Loucy (cell line): ENCODE data around the gene TENT5A.

Source experiments
- H2AFZ ChIP-seq: fragments of 200-600 bp; sonication (generic); 2 replicates; pipeline ENCODE4 v1.6.0; 2016; ENCODE audit warnings: antibody characterized with exemption, mild to moderate bottlenecking, low read length, moderate library complexity
- H3F3A ChIP-seq: fragments of 200-600 bp; 2 replicates; pipeline ENCODE4 v1.6.0; 2016; ENCODE audit warnings: antibody characterized with exemption, low read depth, mild to moderate bottlenecking
- H3K27me3 ChIP-seq: fragments of 200-600 bp; sonication (generic); 2 replicates; pipeline ENCODE4 v1.6.1; 2014; ENCODE audit warnings: low read length, mild to moderate bottlenecking; ENCODE audit not compliant: insufficient read depth, poor library complexity, severe bottlenecking
- H3K36me3 ChIP-seq: fragments of 200-600 bp; sonication (generic); 2 replicates; pipeline ENCODE4 v1.6.1; 2016; ENCODE audit warnings: low read length; ENCODE audit not compliant: insufficient read depth
- H3K4me1 ChIP-seq: fragments of 200-600 bp; sonication (generic); 2 replicates; pipeline ENCODE4 v1.5.1; 2014; ENCODE audit warnings: low read length, mild to moderate bottlenecking; ENCODE audit not compliant: insufficient read depth, poor library complexity, severe bottlenecking
- H3K4me2 ChIP-seq: fragments of 200-600 bp; sonication (generic); 2 replicates; pipeline ENCODE4 v1.6.0; 2014; ENCODE audit warnings: antibody characterized with exemption, low read length, low read depth, mild to moderate bottlenecking; ENCODE audit not compliant: poor library complexity, severe bottlenecking
- H3K4me3 ChIP-seq: fragments of 200-600 bp; sonication (generic); 2 replicates; pipeline ENCODE4 v1.5.1; 2014; ENCODE audit warnings: low read length, mild to moderate bottlenecking, mixed read lengths; ENCODE audit not compliant: poor library complexity, severe bottlenecking
- H3K79me2 ChIP-seq: fragments of 200-600 bp; sonication (generic); 2 replicates; pipeline ENCODE4 v1.6.1; 2014; ENCODE audit warnings: low read length; ENCODE audit not compliant: insufficient read depth
- H3K9ac ChIP-seq: fragments of 200-600 bp; sonication (generic); 2 replicates; pipeline ENCODE4 v1.6.0; 2014; ENCODE audit warnings: mild to moderate bottlenecking, low read depth, low read length, moderate library complexity; ENCODE audit not compliant: poor library complexity, severe bottlenecking
- H3K9me2 ChIP-seq: fragments of 200-600 bp; sonication (generic); replicated peaks from 2 replicates; pipeline ENCODE4 v1.6.1; 2016; ENCODE audit warnings: low read depth, low read length, mixed read lengths
- H3K9me3 ChIP-seq: fragments of 200-600 bp; sonication (generic); 2 replicates; pipeline ENCODE4 v1.6.1; 2014; ENCODE audit warnings: mild to moderate bottlenecking, antibody characterized with exemption, low read length, low read depth; ENCODE audit not compliant: insufficient read depth
- H4K20me1 ChIP-seq: fragments of 200-600 bp; sonication (generic); 2 replicates; pipeline ENCODE4 v1.6.0; 2014; ENCODE audit warnings: antibody characterized with exemption, low read length, mild to moderate bottlenecking; ENCODE audit not compliant: insufficient read depth, poor library complexity, severe bottlenecking
- CTCF ChIP-seq: fragments of 200-600 bp; sonication (generic); conservative IDR thresholded peaks from 2 replicates; pipeline ENCODE4 v1.5.1; 2014; ENCODE audit warnings: mild to moderate bottlenecking, antibody characterized with exemption, low read length
- EZH2phosphoT487 ChIP-seq: fragments of 200-600 bp; IDR thresholded peaks from 2 replicates; pipeline ENCODE4 v1.6.1; 2018; ENCODE audit warnings: antibody characterized with exemption, mild to moderate bottlenecking, moderate library complexity, borderline replicate concordance

The TENT5A gene

GRCh38 chr6:81739230-81740195 is 13.0 kb downstream of the TENT5A start:
- Histone ChIP-seq H3K9me3 (peaks cover 9% of the 10 kb centered on the region; the same call in 1 of the 2 replicates), H3K79me2 (peaks cover 91% of the 10 kb centered on the region), H3K4me3 (no peak overlapping the region), H3K9ac (no peak overlapping the region), H3K27me3 (no peaks in the 10 kb centered on the region), H3F3A (peaks cover 6% of the 10 kb centered on the region; the same call in 1 of the 2 replicates), H4K20me1 (peaks cover 26% of the 10 kb centered on the region), H2AFZ (no peak overlapping the region), H3K4me1 (peaks cover 26% of the 10 kb centered on the region), H3K9me2 (no peaks in the 10 kb centered on the region), H3K36me3 (peaks cover 9% of the 10 kb centered on the region; the same call in 1 of the 2 replicates), H3K4me2 (peak overlapping the region; percentile 2)
- TF ChIP-seq CTCF, result no peak
- TF ChIP-seq EZH2phosphoT487, result no peak

DNA sequence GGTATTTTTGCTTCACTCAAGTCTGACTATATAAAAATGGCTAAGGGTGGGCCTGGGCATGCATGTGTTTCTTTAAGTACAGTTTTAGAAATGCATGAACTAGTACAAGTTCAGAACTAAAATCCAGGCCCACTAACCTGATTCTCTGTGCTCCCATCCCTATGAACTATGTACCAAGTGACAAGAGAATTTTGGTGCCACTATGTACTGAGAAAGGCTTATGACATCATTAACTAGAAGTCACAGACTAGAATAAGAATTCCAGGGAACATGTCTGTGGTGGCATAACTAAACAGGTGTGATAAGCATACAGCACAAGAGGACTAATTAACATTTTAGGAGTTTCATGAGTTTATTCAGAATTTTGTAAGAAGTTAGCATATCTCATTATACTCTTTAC is 16.1 kb downstream of the TENT5A start:
- Histone ChIP-seq H2AFZ (no peak overlapping the region), H3K36me3 (peaks cover 9% of the 10 kb centered on the region; the same call in 1 of the 2 replicates), H3K27me3 (no peaks in the 10 kb centered on the region), H3K4me1 (peaks cover 26% of the 10 kb centered on the region), H3K9me3 (peaks cover 9% of the 10 kb centered on the region; the same call in 1 of the 2 replicates), H3K9me2 (no peaks in the 10 kb centered on the region), H4K20me1 (peaks cover under 1% of the 10 kb centered on the region), H3K4me2 (no peak overlapping the region), H3K4me3 (no peak overlapping the region), H3K9ac (no peak overlapping the region), H3F3A (0 out of 2 replicates have a peak, but pooled peaks cover 1% of the 10 kb centered on the region), H3K79me2 (peaks cover 89% of the 10 kb centered on the region)
- TF ChIP-seq CTCF, result no peak
- no peak for TF ChIP-seq EZH2phosphoT487

- peaks cover 9% of the 10 kb centered on the region; the same call in 1 of the 2 replicates for H3K36me3 ChIP-seq
- TF ChIP-seq CTCF, result no peak
- TF ChIP-seq EZH2phosphoT487, result no peak
Observed at GRCh38 chr6:81735756-81736380, 16.6 kb downstream of the TENT5A start.

More at GRCh38 chr6:81735756-81736380, 16.6 kb downstream of the TENT5A start:
- no peak overlapping the region for H3K4me3 ChIP-seq
- H3K9ac ChIP-seq, result no peak overlapping the region
- H3F3A ChIP-seq, result no peaks in the 10 kb centered on the region
- H3K4me1 ChIP-seq, result peaks cover 26% of the 10 kb centered on the region
- no peak overlapping the region for H2AFZ ChIP-seq
- peaks cover 94% of the 10 kb centered on the region for H3K79me2 ChIP-seq
- H3K27me3 ChIP-seq, result no peaks in the 10 kb centered on the region
- no peak overlapping the region for H3K4me2 ChIP-seq
- peaks cover 9% of the 10 kb centered on the region; the same call in 1 of the 2 replicates for H3K9me3 ChIP-seq
- no peaks in the 10 kb centered on the region for H4K20me1 ChIP-seq
- no peaks in the 10 kb centered on the region for H3K9me2 ChIP-seq
